WTC11 (cell line): ENCODE measurements around the gene MOSPD3. TPM values are rescaled to one million over a fixed set of nuclear protein-coding genes. Genes with fewer than 3 reads are reported as not detected.

ENCODE experiments used
- ATAC-seq: fragments of 200-7000 bp; cut with Tn5 transposase; 2 replicates; pipeline ENCODE4 v1.10.0; 2021; ENCODE audit warnings: mild to moderate bottlenecking, moderate library complexity
- CTCF ChIA-PET: fragments of 300-600 bp; sonication (Branson Sonifier 250); formaldehyde crosslinking; loops from one replicate; lab custom pipeline; 2021; ENCODE audit warnings: antibody characterized with exemption; lab: Charles Lee
- POLR2A ChIA-PET: fragments of 350-600 bp; sonication (Branson Sonifier 250); formaldehyde crosslinking; loops from one replicate; lab custom pipeline; 2021; ENCODE audit warnings: antibody characterized with exemption; lab: Charles Lee
- DNase-seq: peaks from one replicate; pipeline ENCODE4 v3.0.0; 2021; ENCODE audit warnings: low spot score
- H3K27ac Mint-ChIP-seq: 2 replicates; pipeline ENCODE4 v1.8.0; 2021; ENCODE audit warnings: mixed read lengths
- H3K27me3 Mint-ChIP-seq: 2 replicates; pipeline ENCODE4 v1.8.0; 2021; ENCODE audit warnings: low read depth, mild to moderate bottlenecking, moderate library complexity, mixed read lengths
- H3K36me3 Mint-ChIP-seq: 2 replicates; pipeline ENCODE4 v1.8.0; 2021; ENCODE audit warnings: mixed read lengths
- H3K4me1 Mint-ChIP-seq: 2 replicates; pipeline ENCODE4 v1.8.0; 2022; ENCODE audit warnings: mixed read lengths
- H3K4me3 Mint-ChIP-seq: 2 replicates; pipeline ENCODE4 v1.8.0; 2021; ENCODE audit warnings: mild to moderate bottlenecking, moderate library complexity, mixed read lengths
- H3K9me3 Mint-ChIP-seq: 2 replicates; pipeline ENCODE4 v1.8.0; 2021; ENCODE audit warnings: mixed read lengths
- CBFB ChIP-seq: sonication (generic); formaldehyde crosslinking; IDR thresholded peaks from 2 replicates; pipeline ENCODE4 v1.8.1; 2022; ENCODE audit warnings: mild to moderate bottlenecking, low read depth, missing genetic modification reagents
- CREM ChIP-seq: sonication (generic); formaldehyde crosslinking; IDR thresholded peaks from 2 replicates; pipeline ENCODE4 v1.8.1; 2022; ENCODE audit warnings: mild to moderate bottlenecking, missing genetic modification reagents, moderate library complexity
- E2F1 ChIP-seq: sonication (generic); formaldehyde crosslinking; IDR thresholded peaks from 2 replicates; pipeline ENCODE4 v1.8.0; 2022; ENCODE audit warnings: mild to moderate bottlenecking, missing genetic modification reagents
- EMX1 ChIP-seq: fragments of 250-450 bp; sonication (Bioruptor Pico); IDR thresholded peaks from 2 replicates; pipeline ENCODE4 v1.8.0; 2021; ENCODE audit warnings: mild to moderate bottlenecking
- ETV6 ChIP-seq: sonication (generic); formaldehyde crosslinking; IDR thresholded peaks from 2 replicates; pipeline ENCODE4 v1.8.1; 2022; ENCODE audit warnings: mild to moderate bottlenecking, missing genetic modification reagents
- FOXK1 ChIP-seq: sonication (generic); formaldehyde crosslinking; IDR thresholded peaks from 2 replicates; pipeline ENCODE4 v1.8.0; 2022; ENCODE audit warnings: mild to moderate bottlenecking, moderate library complexity, missing genetic modification reagents
- FOXP1 ChIP-seq: sonication (generic); formaldehyde crosslinking; IDR thresholded peaks from 2 replicates; pipeline ENCODE4 v1.8.0; 2022; ENCODE audit warnings: missing genetic modification reagents, mild to moderate bottlenecking, moderate library complexity, borderline replicate concordance
- GABPB1 ChIP-seq: sonication (generic); formaldehyde crosslinking; IDR thresholded peaks from 2 replicates; pipeline ENCODE4 v1.8.1; 2023; ENCODE audit warnings: mild to moderate bottlenecking, missing genetic modification reagents
- GRHL2 ChIP-seq: fragments of 250-450 bp; sonication (Bioruptor Pico); IDR thresholded peaks from 2 replicates; pipeline ENCODE4 v1.8.0; 2022; ENCODE audit warnings: mild to moderate bottlenecking, moderate library complexity; ENCODE audit not compliant: insufficient replicate concordance, severe bottlenecking
- HMGA2 ChIP-seq: fragments of 250-450 bp; sonication (Bioruptor Pico); IDR thresholded peaks from 2 replicates; pipeline ENCODE4 v1.4.0; 2021; ENCODE audit warnings: mild to moderate bottlenecking, moderate library complexity
- NFYB ChIP-seq: sonication (generic); formaldehyde crosslinking; conservative IDR thresholded peaks from 2 replicates; pipeline ENCODE4 v1.8.0; 2022; ENCODE audit warnings: low read depth, missing genetic modification reagents
- NR2C2 ChIP-seq: sonication (generic); formaldehyde crosslinking; IDR thresholded peaks from 2 replicates; pipeline ENCODE4 v1.8.0; 2022; ENCODE audit warnings: mild to moderate bottlenecking, missing genetic modification reagents
- PREB ChIP-seq: sonication (generic); formaldehyde crosslinking; IDR thresholded peaks from 2 replicates; pipeline ENCODE4 v1.8.1; 2022; ENCODE audit warnings: mild to moderate bottlenecking, missing genetic modification reagents, moderate library complexity, borderline replicate concordance
- SMAD4 ChIP-seq: sonication (generic); formaldehyde crosslinking; IDR thresholded peaks from 2 replicates; pipeline ENCODE4 v1.8.0; 2022; ENCODE audit warnings: mild to moderate bottlenecking, missing genetic modification reagents
- SP1 ChIP-seq: sonication (generic); formaldehyde crosslinking; conservative IDR thresholded peaks from 2 replicates; pipeline ENCODE4 v1.8.1; 2022; ENCODE audit warnings: missing genetic modification reagents
- TCF7 ChIP-seq: sonication (generic); formaldehyde crosslinking; IDR thresholded peaks from 2 replicates; pipeline ENCODE4 v1.8.0; 2022; ENCODE audit warnings: mild to moderate bottlenecking, low read depth, missing genetic modification reagents, moderate library complexity
- USF1 ChIP-seq: sonication (generic); formaldehyde crosslinking; IDR thresholded peaks from 2 replicates; pipeline ENCODE4 v1.8.0; 2022; ENCODE audit warnings: mild to moderate bottlenecking, missing genetic modification reagents
- USF2 ChIP-seq: sonication (generic); formaldehyde crosslinking; IDR thresholded peaks from 2 replicates; pipeline ENCODE4 v1.8.1; 2023; ENCODE audit warnings: mild to moderate bottlenecking, missing genetic modification reagents, moderate library complexity
- ZNF232 ChIP-seq: sonication (generic); formaldehyde crosslinking; IDR thresholded peaks from 2 replicates; pipeline ENCODE4 v1.8.0; 2022; ENCODE audit warnings: mild to moderate bottlenecking, missing genetic modification reagents
- ZNF263 ChIP-seq: sonication (generic); formaldehyde crosslinking; IDR thresholded peaks from 2 replicates; pipeline ENCODE4 v1.8.1; 2022; ENCODE audit warnings: low read depth, mild to moderate bottlenecking, moderate library complexity, missing genetic modification reagents
- ZNF281 ChIP-seq: sonication (generic); formaldehyde crosslinking; IDR thresholded peaks from 2 replicates; pipeline ENCODE4 v1.8.0; 2023; ENCODE audit warnings: mild to moderate bottlenecking, missing genetic modification reagents
- ZNF532 ChIP-seq: fragments of 250-450 bp; sonication (Bioruptor Pico); IDR thresholded peaks from 2 replicates; pipeline ENCODE4 v1.9.0; 2021; ENCODE audit warnings: mild to moderate bottlenecking, borderline replicate concordance
- total RNA-seq: library from RNA; stranded (reverse); gene quantifications from 3 replicates; pipeline ENCODE4 v1.2.3, GENCODE V29; 2021

Gene MOSPD3
- total RNA-seq, 1 experiment from 2014 or later, result 21.9 TPM

GRCh38 chr7:100585511-100586265 is 26.7 kb upstream of the MOSPD3 start, which contains the start of gene LRCH4 (continued):
- TF ChIP-seq ZNF532 (CRISPR knock-in tag) (peak; percentile 38; the same call in 1 of the 2 replicates), NR2C2 (no peak), HMGA2 (CRISPR knock-in tag) (no peak), ZNF232 (0 out of 2 replicates have a peak, but pooled peaks have one; percentile 18), ZNF281 (CRISPR knock-in tag) (peak; percentile 99), NFYB (CRISPR knock-in tag) (no peak), EMX1 (CRISPR knock-in tag) (no peak), TCF7 (CRISPR knock-in tag) (0 out of 2 replicates have a peak, but pooled peaks have one; percentile 27), USF2 (0 out of 2 replicates have a peak, but pooled peaks have one; percentile 37), CBFB (CRISPR knock-in tag) (no peak), USF1 (CRISPR knock-in tag) (peak; percentile 70), ETV6 (peak; percentile 68; the same call in 1 of the 2 replicates)

- Mint-ChIP-seq H3K36me3 (no peaks in the 10 kb centered on the region), H3K27ac (peak within 1 kb of the TSS; percentile 100), H3K27me3 (peaks cover 30% of the 10 kb centered on the region), H3K9me3 (no peaks in the 10 kb centered on the region), H3K4me3 (peak within 1 kb of the TSS; percentile 99)
- ChIA-PET CTCF (interaction anchor here (0.6 to 5.2 kb wide), 34 partner anchors 10 to 379 kb away, joined by 3 to 67 read pairs (median 5); partner anchors contain the start of genes ACTL6B, AGFG2, EPHB4 and MOSPD3), POLR2A (interaction anchor here (0.6 to 3.9 kb wide), 27 partner anchors 9 to 304 kb away, joined by 3 to 60 read pairs (median 5); partner anchors contain the start of genes AGFG2, EPHB4, GNB2 and MOSPD3)
- ATAC-seq (peak; percentile 85), DNase-seq (peak; percentile 99)
- TF ChIP-seq NFYB (CRISPR knock-in tag), result peak; percentile 96
- TF ChIP-seq ZNF263 (CRISPR knock-in tag), result no peak
- TF ChIP-seq E2F1 (CRISPR knock-in tag), result 0 out of 2 replicates have a peak, but pooled peaks have one; percentile 12
- no peak for TF ChIP-seq GRHL2 (CRISPR knock-in tag)
- peak; percentile 82 for TF ChIP-seq SP1
- TF ChIP-seq PREB (CRISPR knock-in tag), result no peak
- TF ChIP-seq CREM (CRISPR knock-in tag), result 0 out of 2 replicates have a peak, but pooled peaks have one; percentile 37
- TF ChIP-seq USF1 (CRISPR knock-in tag), result no peak
- TF ChIP-seq FOXK1 (CRISPR knock-in tag), result no peak
- TF ChIP-seq FOXP1 (CRISPR knock-in tag), result peak; percentile 53; the same call in 1 of the 2 replicates
- TF ChIP-seq GABPB1, result no peak
- TF ChIP-seq SMAD4 (CRISPR knock-in tag), result no peak
- TF ChIP-seq, all 79 proteins: peak for 5
- peaks cover 42% of the 10 kb centered on the region for H3K4me1 Mint-ChIP-seq
Observed at GRCh38 chr7:100586266-100587025, 25.9 kb upstream of the MOSPD3 start, which contains the start of gene FBXO24. TSS of gene FBXO24 (plus strand) at chr7:100586328. CDS start at chr7:100586626, 298 bp downstream.
